ENCODE results near the gene POLR1D.

The POLR1D gene

GRCh38 chr13:27634791-27635190 is 13.1 kb downstream of the POLR1D start:
- TF ChIP-seq EZH2 (IDR thresholded peaks at IDR 0.05; ENCODE audit: borderline replicate concordance, low read length) (no peak), CTCF (IDR thresholded peaks at IDR 0.05; ENCODE audit: low read length) (no peak)
- Histone ChIP-seq H3K4me1 (ENCODE audit: insufficient read depth, low read length, severe bottlenecking) (no peaks in the 10 kb centered on the region), H3K27ac (ENCODE audit: low read depth, low read length, poor library complexity, severe bottlenecking) (no peak overlapping the region), H3K9me3 (ENCODE audit: low read length) (no peaks in the 10 kb centered on the region), H2AFZ (ENCODE audit: low read length) (no peak overlapping the region), H4K20me1 (ENCODE audit: insufficient read depth, low read length) (no peaks in the 10 kb centered on the region), H3F3A (ENCODE audit: insufficient read depth, low read length) (no peaks in the 10 kb centered on the region), H3K36me3 (ENCODE audit: insufficient read depth, low read length) (peaks cover 49% of the 10 kb centered on the region), H3K79me2 (ENCODE audit: insufficient read depth, low read length) (peaks cover 56% of the 10 kb centered on the region), H3K4me2 (ENCODE audit: low read length) (no peak overlapping the region), H3K9me2 (ENCODE audit: low read depth, low read length) (no peaks in the 10 kb centered on the region), H3K27me3 (ENCODE audit: insufficient read depth, low read length) (no peaks in the 10 kb centered on the region), H3K4me3 (ENCODE audit: low read depth, low read length, poor library complexity, severe bottlenecking) (no peak overlapping the region), H3K9ac (ENCODE audit: low read length) (no peak overlapping the region)

- peaks cover 57% of the 10 kb centered on the region for H3K79me2 ChIP-seq (ENCODE audit: insufficient read depth, low read length)
- TF ChIP-seq EZH2 (IDR thresholded peaks at IDR 0.05; ENCODE audit: borderline replicate concordance, low read length) (no peak), CTCF (IDR thresholded peaks at IDR 0.05; ENCODE audit: low read length) (no peak)
These were observed 13.6 kb downstream of the POLR1D start for GRCh38 chr13:27635266-27635665.

DNA sequence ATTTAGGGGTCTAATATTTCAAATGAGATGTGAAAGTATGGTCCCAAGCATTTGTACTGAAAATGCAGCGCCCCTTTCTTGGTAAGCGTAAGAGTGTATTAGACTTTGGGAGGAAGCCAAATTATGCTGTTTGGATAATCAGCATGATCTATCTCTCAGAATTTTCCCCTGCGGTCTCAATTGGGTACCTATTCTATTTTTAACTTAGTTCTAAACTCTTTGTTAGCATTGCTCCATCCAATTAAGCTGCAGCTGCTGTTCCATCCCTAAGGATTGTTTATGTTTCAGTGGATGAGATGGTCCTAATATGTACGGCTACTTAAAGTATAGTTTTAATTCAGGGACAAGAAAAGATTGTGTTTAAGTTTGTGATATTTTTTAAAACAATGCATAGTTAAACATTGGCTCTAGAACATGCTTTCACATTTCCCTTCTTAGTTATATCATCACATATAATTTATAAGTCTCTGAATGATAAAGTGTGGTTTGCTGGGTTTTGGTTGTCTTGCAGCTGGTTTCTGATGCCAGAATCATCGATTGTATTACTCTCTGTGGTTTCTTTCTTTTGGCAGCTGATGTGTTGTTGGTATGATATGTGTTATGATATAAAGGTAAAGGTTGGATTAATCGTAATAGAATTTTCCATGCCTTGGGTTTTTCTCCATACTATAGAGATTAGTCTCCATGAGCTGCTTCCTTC is 15.0 kb downstream of the POLR1D start:
- Histone ChIP-seq H3F3A (ENCODE audit: insufficient read depth, low read length) (no peaks in the 10 kb centered on the region), H3K9me3 (ENCODE audit: low read length) (no peaks in the 10 kb centered on the region), H3K36me3 (ENCODE audit: insufficient read depth, low read length) (peaks cover 43% of the 10 kb centered on the region), H3K4me1 (ENCODE audit: insufficient read depth, low read length, severe bottlenecking) (no peaks in the 10 kb centered on the region), H3K4me2 (ENCODE audit: low read length) (no peak overlapping the region), H3K9ac (ENCODE audit: low read length) (no peak overlapping the region), H3K27ac (ENCODE audit: low read depth, low read length, poor library complexity, severe bottlenecking) (no peak overlapping the region), H2AFZ (ENCODE audit: low read length) (no peak overlapping the region), H3K27me3 (ENCODE audit: insufficient read depth, low read length) (no peaks in the 10 kb centered on the region), H4K20me1 (ENCODE audit: insufficient read depth, low read length) (no peaks in the 10 kb centered on the region), H3K9me2 (ENCODE audit: low read depth, low read length) (no peaks in the 10 kb centered on the region), H3K4me3 (ENCODE audit: low read depth, low read length, poor library complexity, severe bottlenecking) (no peak overlapping the region), H3K79me2 (ENCODE audit: insufficient read depth, low read length) (peaks cover 58% of the 10 kb centered on the region)
- no peak for TF ChIP-seq CTCF (IDR thresholded peaks at IDR 0.05; ENCODE audit: low read length)

More at GRCh38 chr13:27635266-27635665, 13.6 kb downstream of the POLR1D start:
- no peaks in the 10 kb centered on the region for H3F3A ChIP-seq (ENCODE audit: insufficient read depth, low read length)
- no peaks in the 10 kb centered on the region for H3K9me3 ChIP-seq (ENCODE audit: low read length)
- H2AFZ ChIP-seq (ENCODE audit: low read length), result no peak overlapping the region
- no peak overlapping the region for H3K4me3 ChIP-seq (ENCODE audit: low read depth, low read length, poor library complexity, severe bottlenecking)
- H3K9ac ChIP-seq (ENCODE audit: low read length), result no peak overlapping the region
- no peak overlapping the region for H3K27ac ChIP-seq (ENCODE audit: low read depth, low read length, poor library complexity, severe bottlenecking)
- no peak overlapping the region for H3K4me2 ChIP-seq (ENCODE audit: low read length)
- H3K4me1 ChIP-seq (ENCODE audit: insufficient read depth, low read length, severe bottlenecking), result no peaks in the 10 kb centered on the region
- H3K27me3 ChIP-seq (ENCODE audit: insufficient read depth, low read length), result no peaks in the 10 kb centered on the region
- H3K9me2 ChIP-seq (ENCODE audit: low read depth, low read length), result no peaks in the 10 kb centered on the region
- H4K20me1 ChIP-seq (ENCODE audit: insufficient read depth, low read length), result no peaks in the 10 kb centered on the region
- peaks cover 52% of the 10 kb centered on the region for H3K36me3 ChIP-seq (ENCODE audit: insufficient read depth, low read length)
